OCI-LY1 (cell line): ENCODE data around the gene DNAAF5.

ENCODE experiments used
- H2AFZ ChIP-seq: fragments of 200-600 bp; sonication (generic), shearing (Covaris generic); 2 replicates; pipeline ENCODE4 v1.6.0; 2014; ENCODE audit warnings: antibody characterized with exemption, mild to moderate bottlenecking, low read length
- H3F3A ChIP-seq: fragments of 200-600 bp; sonication (generic), shearing (Covaris generic); 2 replicates; pipeline ENCODE4 v1.6.0; 2014; ENCODE audit warnings: mild to moderate bottlenecking, antibody characterized with exemption, low read length, moderate library complexity; ENCODE audit not compliant: insufficient read depth
- H3K27ac ChIP-seq: fragments of 200-600 bp; sonication (generic); 2 replicates; pipeline ENCODE4 v1.5.1; 2014; ENCODE audit warnings: low read length, mixed run types, mild to moderate bottlenecking, low read depth; ENCODE audit not compliant: poor library complexity, severe bottlenecking
- H3K27me3 ChIP-seq: fragments of 200-600 bp; sonication (generic); 2 replicates; pipeline ENCODE4 v1.6.0; 2014; ENCODE audit warnings: antibody characterized with exemption, mild to moderate bottlenecking, low read length, moderate library complexity; ENCODE audit not compliant: insufficient read depth
- H3K36me3 ChIP-seq: fragments of 200-600 bp; sonication (generic); 2 replicates; pipeline ENCODE4 v1.6.1; 2014; ENCODE audit warnings: mild to moderate bottlenecking, antibody characterized with exemption, low read length, moderate library complexity, mixed read lengths; ENCODE audit not compliant: insufficient read depth
- H3K4me1 ChIP-seq: fragments of 200-600 bp; sonication (generic); 2 replicates; pipeline ENCODE4 v1.5.1; 2014; ENCODE audit warnings: mild to moderate bottlenecking, low read length, moderate library complexity; ENCODE audit not compliant: insufficient read depth, severe bottlenecking
- H3K4me2 ChIP-seq: fragments of 200-600 bp; sonication (generic), shearing (Covaris generic); 2 replicates; pipeline ENCODE4 v1.6.1; 2014; ENCODE audit warnings: low read length
- H3K4me3 ChIP-seq: fragments of 200-600 bp; sonication (generic); 2 replicates; pipeline ENCODE4 v1.5.1; 2014; ENCODE audit warnings: low read length, low read depth, mild to moderate bottlenecking, mixed read lengths; ENCODE audit not compliant: poor library complexity, severe bottlenecking
- H3K79me2 ChIP-seq: fragments of 200-600 bp; shearing (Covaris generic); 2 replicates; pipeline ENCODE4 v1.6.1; 2016; ENCODE audit warnings: mixed run types, low read length, mixed read lengths; ENCODE audit not compliant: insufficient read depth
- H3K9ac ChIP-seq: fragments of 200-600 bp; sonication (generic), shearing (Covaris generic); 2 replicates; pipeline ENCODE4 v1.6.1; 2014; ENCODE audit warnings: mild to moderate bottlenecking, low read length, mixed read lengths
- H3K9me2 ChIP-seq: fragments of 200-600 bp; sonication (generic), shearing (Covaris generic); 2 replicates; pipeline ENCODE4 v1.6.1; 2014; ENCODE audit warnings: low read depth, mild to moderate bottlenecking, low read length, mixed read lengths
- H3K9me3 ChIP-seq: fragments of 200-600 bp; shearing (Covaris generic); 2 replicates; pipeline ENCODE4 v1.6.1; 2014; ENCODE audit warnings: low read length, mixed read lengths
- H4K20me1 ChIP-seq: fragments of 200-600 bp; sonication (generic), shearing (Covaris generic); 2 replicates; pipeline ENCODE4 v1.6.0; 2016; ENCODE audit warnings: mild to moderate bottlenecking, low read length; ENCODE audit not compliant: insufficient read depth
- CTCF ChIP-seq: fragments of 200-600 bp; sonication (generic), shearing (Covaris generic); IDR thresholded peaks from 2 replicates; pipeline ENCODE4 v1.5.1; 2017; ENCODE audit warnings: mild to moderate bottlenecking, antibody characterized with exemption, low read length, moderate library complexity, mixed read lengths
- EZH2 ChIP-seq: fragments of 200-600 bp; sonication (generic), shearing (Covaris generic); IDR thresholded peaks from 2 replicates; pipeline ENCODE4 v1.8.0; 2017; ENCODE audit warnings: borderline replicate concordance, mixed run types, mild to moderate bottlenecking, antibody characterized with exemption, low read length, moderate library complexity, mixed read lengths

Gene DNAAF5

GRCh38 chr7:691361-692045, 35.0 kb upstream of the DNAAF5 start:
- Histone ChIP-seq H3K27me3 (no peaks in the 10 kb centered on the region), H3K9me3 (peaks cover 10% of the 10 kb centered on the region; the same call in 1 of the 2 replicates), H3K36me3 (peaks cover 3% of the 10 kb centered on the region; the same call in 1 of the 2 replicates), H3K4me3 (no peak overlapping the region), H3K27ac (no peak overlapping the region), H4K20me1 (no peaks in the 10 kb centered on the region), H3K4me1 (no peaks in the 10 kb centered on the region), H2AFZ (no peak overlapping the region), H3F3A (no peaks in the 10 kb centered on the region), H3K4me2 (no peak overlapping the region), H3K79me2 (no peaks in the 10 kb centered on the region), H3K9me2 (no peaks in the 10 kb centered on the region), H3K9ac (no peak overlapping the region)
- TF ChIP-seq CTCF (no peak), EZH2 (no peak)

- TF ChIP-seq EZH2 (no peak), CTCF (no peak)
- Histone ChIP-seq H3K9ac (no peak overlapping the region), H3K36me3 (peaks cover 3% of the 10 kb centered on the region; the same call in 1 of the 2 replicates), H2AFZ (no peak overlapping the region), H3K4me1 (no peaks in the 10 kb centered on the region), H3F3A (no peaks in the 10 kb centered on the region), H3K27ac (no peak overlapping the region), H3K27me3 (no peaks in the 10 kb centered on the region), H3K9me2 (no peaks in the 10 kb centered on the region), H4K20me1 (no peaks in the 10 kb centered on the region), H3K79me2 (no peaks in the 10 kb centered on the region), H3K9me3 (peaks cover 3% of the 10 kb centered on the region; the same call in 1 of the 2 replicates), H3K4me2 (no peak overlapping the region), H3K4me3 (no peak overlapping the region)
Measured at GRCh38 chr7:693280-693679, 33.2 kb upstream of the DNAAF5 start.

- Histone ChIP-seq H3K4me1 (no peaks in the 10 kb centered on the region), H3K9me3 (no peaks in the 10 kb centered on the region), H3K4me2 (no peak overlapping the region), H3F3A (no peaks in the 10 kb centered on the region), H3K4me3 (no peak overlapping the region), H2AFZ (no peak overlapping the region), H4K20me1 (no peaks in the 10 kb centered on the region), H3K36me3 (peaks cover 8% of the 10 kb centered on the region), H3K9ac (no peak overlapping the region), H3K27ac (no peak overlapping the region), H3K79me2 (no peaks in the 10 kb centered on the region), H3K9me2 (no peaks in the 10 kb centered on the region), H3K27me3 (no peaks in the 10 kb centered on the region)
- no peak for TF ChIP-seq CTCF
- TF ChIP-seq EZH2 = no peak
Measured at GRCh38 chr7:696426-696811, 30.1 kb upstream of the DNAAF5 start.
